PC-3 (cell line): ENCODE data around the gene COPZ1.

Experiments
- EZH2 ChIP-seq: fragments of 300-600 bp; sonication (generic); IDR thresholded peaks from one replicate; pipeline ENCODE4 v1.6.1; 2017; ENCODE audit warnings: antibody characterized with exemption, mild to moderate bottlenecking, low read length; ENCODE audit not compliant: unreplicated experiment
- EZH2phosphoT487 ChIP-seq: fragments of 300-600 bp; sonication (generic); IDR thresholded peaks from 2 replicates; pipeline ENCODE4 v1.6.1; 2018; ENCODE audit warnings: mild to moderate bottlenecking, antibody characterized with exemption, low read length, borderline replicate concordance
- TF ChIP-seq, protein P1 (sequence below): fragments of 300-600 bp; sonication (generic); conservative IDR thresholded peaks from 2 replicates; pipeline ENCODE4 v1.5.1; 2017; ENCODE audit warnings: antibody characterized with exemption, low read depth, mild to moderate bottlenecking, low read length

GRCh38 chr12:54299515-54300224 is 25.3 kb upstream of the COPZ1 start:
- TF ChIP-seq EZH2 (no peak), EZH2phosphoT487 (no peak)
- TF ChIP-seq, protein P1, sequence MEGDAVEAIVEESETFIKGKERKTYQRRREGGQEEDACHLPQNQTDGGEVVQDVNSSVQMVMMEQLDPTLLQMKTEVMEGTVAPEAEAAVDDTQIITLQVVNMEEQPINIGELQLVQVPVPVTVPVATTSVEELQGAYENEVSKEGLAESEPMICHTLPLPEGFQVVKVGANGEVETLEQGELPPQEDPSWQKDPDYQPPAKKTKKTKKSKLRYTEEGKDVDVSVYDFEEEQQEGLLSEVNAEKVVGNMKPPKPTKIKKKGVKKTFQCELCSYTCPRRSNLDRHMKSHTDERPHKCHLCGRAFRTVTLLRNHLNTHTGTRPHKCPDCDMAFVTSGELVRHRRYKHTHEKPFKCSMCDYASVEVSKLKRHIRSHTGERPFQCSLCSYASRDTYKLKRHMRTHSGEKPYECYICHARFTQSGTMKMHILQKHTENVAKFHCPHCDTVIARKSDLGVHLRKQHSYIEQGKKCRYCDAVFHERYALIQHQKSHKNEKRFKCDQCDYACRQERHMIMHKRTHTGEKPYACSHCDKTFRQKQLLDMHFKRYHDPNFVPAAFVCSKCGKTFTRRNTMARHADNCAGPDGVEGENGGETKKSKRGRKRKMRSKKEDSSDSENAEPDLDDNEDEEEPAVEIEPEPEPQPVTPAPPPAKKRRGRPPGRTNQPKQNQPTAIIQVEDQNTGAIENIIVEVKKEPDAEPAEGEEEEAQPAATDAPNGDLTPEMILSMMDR = no peak
